K562 (cell line): Measurements from ENCODE around the gene RPL27. TPM values are rescaled to one million over a fixed set of nuclear protein-coding genes. Genes with fewer than 3 reads are reported as not detected.

Experiments used
- ATF3 ChIP-seq, 2 experiments: fragments of 450-650 bp in 1 of 2; sonication (generic) in 1 of 2; formaldehyde crosslinking in 1 of 2; IDR thresholded peaks in 1 of 2; conservative IDR thresholded peaks in 1 of 2; 2 replicates each; pipeline versions ENCODE4 v1.6.1 to v1.8.1; 2016 to 2023; ENCODE audit warnings: mild to moderate bottlenecking in 2 of 2, moderate library complexity in 2 of 2, inconsistent platforms in 1 of 2, missing genetic modification reagents in 1 of 2
- BMI1 ChIP-seq: fragments of 150-350 bp; IDR thresholded peaks from 2 replicates; pipeline ENCODE4 v1.6.1; 2014; ENCODE audit warnings: low read length
- GABPA ChIP-seq: fragments of 200-800 bp; sonication (Bioruptor generic); conservative IDR thresholded peaks from 2 replicates; pipeline ENCODE4 v1.6.1; 2016; ENCODE audit warnings: low read depth, missing genetic modification characterization, missing compliant biosample characterization
- KHSRP ChIP-seq: fragments of 450-650 bp; IDR thresholded peaks from 2 replicates; pipeline ENCODE4 v1.6.1; 2017
- KLF6 ChIP-seq: fragments of 250-450 bp; sonication (Bioruptor Pico); IDR thresholded peaks from 2 replicates; pipeline ENCODE4 v1.4.0; 2020; ENCODE audit warnings: mild to moderate bottlenecking, moderate library complexity, borderline replicate concordance
- LCOR ChIP-seq: sonication (generic); formaldehyde crosslinking; IDR thresholded peaks from 2 replicates; pipeline ENCODE4 v1.8.0; 2022; ENCODE audit warnings: mild to moderate bottlenecking, missing genetic modification reagents
- MAFF ChIP-seq: IDR thresholded peaks from 2 replicates; pipeline ENCODE4 v1.6.1; 2012; ENCODE audit warnings: low read length, improper control_type of control experiment
- MAZ ChIP-seq, 2 experiments: fragments of 450-650 bp in 1 of 2; sonication (generic) in 1 of 2; formaldehyde crosslinking; IDR thresholded peaks in 1 of 2; conservative IDR thresholded peaks in 1 of 2; 2 replicates each; pipeline versions ENCODE4 v1.4.0 to v1.5.0; 2020; ENCODE audit warnings: mild to moderate bottlenecking in 1 of 2, missing genetic modification reagents in 1 of 2
- POLR2H ChIP-seq: IDR thresholded peaks from 2 replicates; pipeline ENCODE4 v1.6.1; 2016; ENCODE audit warnings: missing genetic modification characterization, low read depth, mild to moderate bottlenecking, control low read depth, missing compliant biosample characterization, moderate library complexity
- RBBP5 ChIP-seq: fragments of 200-600 bp; sonication (generic); IDR thresholded peaks from 2 replicates; pipeline ENCODE4 v1.6.1; 2012; ENCODE audit warnings: borderline replicate concordance, mild to moderate bottlenecking, low read length, control low read depth, inconsistent platforms; ENCODE audit not compliant: insufficient read depth, poor library complexity, severe bottlenecking
- RHOXF2B ChIP-seq: fragments of 250-450 bp; sonication (Bioruptor Pico); conservative IDR thresholded peaks from 2 replicates; pipeline ENCODE4 v1.5.1; 2021
- SAFB2 ChIP-seq: fragments of 200-400 bp; formaldehyde crosslinking; IDR thresholded peaks from 2 replicates; pipeline ENCODE4 v1.6.1; 2018; ENCODE audit warnings: borderline replicate concordance, low read length, low read depth, moderate library complexity; ENCODE audit not compliant: severe bottlenecking
- SOX6 ChIP-seq: fragments of 450-650 bp; IDR thresholded peaks from 2 replicates; pipeline ENCODE4 v1.6.1; 2014; ENCODE audit warnings: mild to moderate bottlenecking
- STAT6 ChIP-seq: sonication (generic); formaldehyde crosslinking; IDR thresholded peaks from 2 replicates; pipeline ENCODE4 v1.8.1; 2023; ENCODE audit warnings: mild to moderate bottlenecking, missing genetic modification reagents
- XRCC4 ChIP-seq: IDR thresholded peaks from one replicate; pipeline ENCODE4 v1.6.1; 2011; ENCODE audit not compliant: insufficient read depth, insufficient read length; ENCODE audit errors: extremely low read depth
- ZBTB12 ChIP-seq: fragments of 250-450 bp; sonication (Bioruptor Pico); IDR thresholded peaks from 2 replicates; pipeline ENCODE4 v1.4.0; 2020
- ZC3H4 ChIP-seq: sonication (generic); formaldehyde crosslinking; IDR thresholded peaks from 2 replicates; pipeline ENCODE4 v1.9.0; 2021; ENCODE audit warnings: missing genetic modification reagents, borderline replicate concordance
- ZNF175 ChIP-seq: fragments of 200-800 bp; sonication (Bioruptor generic); IDR thresholded peaks from 2 replicates; pipeline ENCODE4 v1.6.1; 2016; ENCODE audit warnings: low read depth, mild to moderate bottlenecking, missing genetic modification characterization, missing compliant biosample characterization
- ZNF639 ChIP-seq, 2 experiments: fragments of 200-800 bp in 1 of 2; sonication (Bioruptor generic) in 1 of 2; sonication (generic) in 1 of 2; formaldehyde crosslinking in 1 of 2; IDR thresholded peaks in 1 of 2; conservative IDR thresholded peaks in 1 of 2; 2 replicates each; pipeline versions ENCODE4 v1.5.0 to v1.6.1; 2016 to 2020; ENCODE audit warnings: missing compliant biosample characterization in 1 of 2, missing genetic modification characterization in 1 of 2, missing genetic modification reagents in 1 of 2
- ZNF644 ChIP-seq: fragments of 200-800 bp; sonication (Bioruptor generic); IDR thresholded peaks from 2 replicates; pipeline ENCODE4 v1.6.1; 2016; ENCODE audit warnings: low read depth, missing genetic modification characterization, missing compliant biosample characterization
- ZNF699 ChIP-seq: fragments of 250-450 bp; sonication (Bioruptor Pico); IDR thresholded peaks from 2 replicates; pipeline ENCODE4 v1.8.0; 2021; ENCODE audit warnings: mild to moderate bottlenecking, moderate library complexity; ENCODE audit not compliant: insufficient replicate concordance
- polyA plus RNA-seq, 8 experiments: library from polyadenylated mRNA; depleted of rRNA in 4 of 8; stranded (reverse) in 5 of 8; unstranded in 3 of 8; fragments of >200 nt; fragmentation: Nextera tagmentation in 2 of 8; fragmentation: Illumina TruSeq in 1 of 8; extraction: Ambion mirVana in 2 of 8; extraction: Trizol in 1 of 8; gene quantifications; 2 replicates each; pipeline versions ENCODE4 v1.2.1 to v1.2.3, GENCODE V29; 2011 to 2014; ENCODE audit warnings: inconsistent platforms in 1 of 8, missing spikeins in 1 of 8
- total RNA-seq, 7 experiments: library from RNA; depleted of rRNA in 6 of 7; stranded (reverse); fragments of >200 nt in 6 of 7; fragmentation: Illumina TruSeq in 2 of 7; extraction: Trizol in 2 of 7; gene quantifications; 2 replicates each; pipeline versions ENCODE4 v1.2.1 to v1.2.3, GENCODE V29; 2011 to 2021; ENCODE audit warnings: low replicate concordance in 1 of 7

The RPL27 gene
- total and polyA plus RNA-seq, 9 of the 15 experiments (the other 6 are each of a cell fraction or from before 2014, with no cell fraction given): 1,539 to 6,155 (median 3,710) TPM

GRCh38 chr17:43020030-43020621 is 21.9 kb downstream of the RPL27 start (continued):
- TF ChIP-seq ZNF644 (tag) (0 out of 2 replicates have a peak, but pooled peaks have one; percentile 2), KHSRP (no peak), MAFF (no peak), RHOXF2B (CRISPR knock-in tag) (no peak), ZBTB12 (CRISPR knock-in tag) (peak; percentile 7; the same call in 1 of the 2 replicates), SAFB2 (no peak), LCOR (CRISPR knock-in tag) (no peak), ATF3 (IDR thresholded peaks at IDR 0.05) (peak; percentile 59; the same call in 1 of the 2 replicates), ATF3 (CRISPR knock-in tag; conservative IDR thresholded peaks at IDR 0.05) (no peak), XRCC4 (no peak), BMI1 (no peak), RBBP5 (no peak), POLR2H (peak; percentile 63), GABPA (tag) (peak; percentile 78), KLF6 (CRISPR knock-in tag) (no peak), SOX6 (no peak), ZNF699 (CRISPR knock-in tag) (no peak), ZC3H4 (CRISPR knock-in tag) (peak; percentile 60; the same call in 1 of the 2 replicates), ZNF639 (CRISPR knock-in tag; conservative IDR thresholded peaks at IDR 0.05 in 1 of 2, IDR thresholded peaks at IDR 0.05 in 1 of 2) (no peak), ZNF175 (CRISPR knock-in tag) (peak; percentile 44; the same call in 1 of the 2 replicates), STAT6 (CRISPR knock-in tag) (no peak), MAZ (CRISPR knock-in tag; conservative IDR thresholded peaks at IDR 0.05 in 1 of 2, IDR thresholded peaks at IDR 0.05 in 1 of 2) (no peak)
